ENCODE measurements around the gene RPL21.

The RPL21 gene

GRCh38 chr13:27229642-27230041 lies 21.7 kb upstream of the RPL21 start:
- no peak overlapping the region for H3K27ac Mint-ChIP-seq
- no peaks in the 10 kb centered on the region for H3K4me1 Mint-ChIP-seq (ENCODE audit: low read depth)
- no peaks in the 10 kb centered on the region for H3K36me3 Mint-ChIP-seq (ENCODE audit: low read depth)
- peaks cover 6% of the 10 kb centered on the region for H3K27me3 Mint-ChIP-seq (ENCODE audit: low read depth)
- DNase-seq (ENCODE audit: low spot score): no peak
- no peak overlapping the region for H3K4me3 Mint-ChIP-seq
- H3K9me3 Mint-ChIP-seq: peaks cover 3% of the 10 kb centered on the region

- Mint-ChIP-seq H3K9me3 (peaks cover 2% of the 10 kb centered on the region), H3K4me1 (ENCODE audit: low read depth) (no peaks in the 10 kb centered on the region), H3K27me3 (ENCODE audit: low read depth) (no peaks in the 10 kb centered on the region), H3K36me3 (ENCODE audit: low read depth) (no peaks in the 10 kb centered on the region), H3K4me3 (no peak overlapping the region), H3K27ac (no peak overlapping the region)
- DNase-seq (ENCODE audit: low spot score): no peak
Measured at GRCh38 chr13:27233964-27234363, 17.4 kb upstream of the RPL21 start.

- H3K9me3 Mint-ChIP-seq: no peaks in the 10 kb centered on the region
- H3K4me1 Mint-ChIP-seq (ENCODE audit: low read depth): no peaks in the 10 kb centered on the region
Measured at GRCh38 chr13:27236478-27236877, 14.9 kb upstream of the RPL21 start.

GRCh38 chr13:27242702-27243101 lies 8.7 kb upstream of the RPL21 start:
- Mint-ChIP-seq H3K4me3 (no peak overlapping the region), H3K27ac (no peak overlapping the region), H3K36me3 (ENCODE audit: low read depth) (peaks cover under 1% of the 10 kb centered on the region)

More at GRCh38 chr13:27236478-27236877, 14.9 kb upstream of the RPL21 start:
- no peak for DNase-seq (ENCODE audit: low spot score)
- Mint-ChIP-seq H3K36me3 (ENCODE audit: low read depth) (no peaks in the 10 kb centered on the region), H3K4me3 (no peak overlapping the region), H3K27me3 (ENCODE audit: low read depth) (no peaks in the 10 kb centered on the region), H3K27ac (no peak overlapping the region)

GRCh38 chr13:27245610-27246009 lies 5.7 kb upstream of the RPL21 start:
- DNase-seq (ENCODE audit: low spot score): no peak
- H3K4me3 Mint-ChIP-seq: no peak overlapping the region
- H3K27me3 Mint-ChIP-seq (ENCODE audit: low read depth): no peaks in the 10 kb centered on the region
- no peaks in the 10 kb centered on the region for H3K9me3 Mint-ChIP-seq
- H3K27ac Mint-ChIP-seq: no peak overlapping the region
- peaks cover 2% of the 10 kb centered on the region for H3K36me3 Mint-ChIP-seq (ENCODE audit: low read depth)
- peaks cover 14% of the 10 kb centered on the region for H3K4me1 Mint-ChIP-seq (ENCODE audit: low read depth)

More at GRCh38 chr13:27242702-27243101, 8.7 kb upstream of the RPL21 start:
- H3K9me3 Mint-ChIP-seq: no peaks in the 10 kb centered on the region
- H3K4me1 Mint-ChIP-seq (ENCODE audit: low read depth): peaks cover 3% of the 10 kb centered on the region
- no peak for DNase-seq (ENCODE audit: low spot score)
- H3K27me3 Mint-ChIP-seq (ENCODE audit: low read depth): no peaks in the 10 kb centered on the region

- H3K27ac Mint-ChIP-seq: peak overlapping the region; percentile 99
- H3K4me1 Mint-ChIP-seq (ENCODE audit: low read depth): peaks cover 37% of the 10 kb centered on the region
- H3K9me3 Mint-ChIP-seq: no peaks in the 10 kb centered on the region
Measured at GRCh38 chr13:27250833-27251165, 559 bp upstream of the RPL21 start.

GRCh38 chr13:27252467-27252866 lies 1.1 kb downstream of the RPL21 start:
- no peak for DNase-seq (ENCODE audit: low spot score)
- H3K4me3 Mint-ChIP-seq: peak overlapping the region; percentile 94
- H3K36me3 Mint-ChIP-seq (ENCODE audit: low read depth): peaks cover 48% of the 10 kb centered on the region
- H3K4me1 Mint-ChIP-seq (ENCODE audit: low read depth): peaks cover 38% of the 10 kb centered on the region
- H3K27ac Mint-ChIP-seq: peak overlapping the region; percentile 99
- no peaks in the 10 kb centered on the region for H3K27me3 Mint-ChIP-seq (ENCODE audit: low read depth)
- H3K9me3 Mint-ChIP-seq: no peaks in the 10 kb centered on the region

More at GRCh38 chr13:27250833-27251165, 559 bp upstream of the RPL21 start:
- no peak for DNase-seq (ENCODE audit: low spot score)
- Mint-ChIP-seq H3K27me3 (ENCODE audit: low read depth) (no peaks in the 10 kb centered on the region), H3K36me3 (ENCODE audit: low read depth) (peaks cover 40% of the 10 kb centered on the region), H3K4me3 (peak overlapping the region; percentile 94)

- H3K27me3 Mint-ChIP-seq (ENCODE audit: low read depth): no peaks in the 10 kb centered on the region
- H3K4me1 Mint-ChIP-seq (ENCODE audit: low read depth): peaks cover 39% of the 10 kb centered on the region
- no peaks in the 10 kb centered on the region for H3K9me3 Mint-ChIP-seq
- H3K36me3 Mint-ChIP-seq (ENCODE audit: low read depth): peaks cover 63% of the 10 kb centered on the region
- no peak overlapping the region for H3K27ac Mint-ChIP-seq
- DNase-seq (ENCODE audit: low spot score): no peak
- H3K4me3 Mint-ChIP-seq: no peak overlapping the region
Measured at GRCh38 chr13:27257233-27257568, 5.8 kb downstream of the RPL21 start.

GRCh38 chr13:27257648-27258253 lies 6.4 kb downstream of the RPL21 start:
- Mint-ChIP-seq H3K36me3 (ENCODE audit: low read depth) (peaks cover 60% of the 10 kb centered on the region), H3K4me3 (no peak overlapping the region), H3K9me3 (no peaks in the 10 kb centered on the region), H3K4me1 (ENCODE audit: low read depth) (peaks cover 38% of the 10 kb centered on the region), H3K27ac (no peak overlapping the region), H3K27me3 (ENCODE audit: low read depth) (no peaks in the 10 kb centered on the region)
- DNase-seq (ENCODE audit: low spot score): no peak

GRCh38 chr13:27258637-27259386 lies 7.5 kb downstream of the RPL21 start:
- Mint-ChIP-seq H3K27me3 (ENCODE audit: low read depth) (no peaks in the 10 kb centered on the region), H3K36me3 (ENCODE audit: low read depth) (peaks cover 52% of the 10 kb centered on the region), H3K9me3 (no peaks in the 10 kb centered on the region), H3K4me1 (ENCODE audit: low read depth) (peaks cover 27% of the 10 kb centered on the region), H3K4me3 (no peak overlapping the region), H3K27ac (no peak overlapping the region)
- no peak for DNase-seq (ENCODE audit: low spot score)

GRCh38 chr13:27259831-27260230 lies 8.5 kb downstream of the RPL21 start:
- no peaks in the 10 kb centered on the region for H3K9me3 Mint-ChIP-seq
- H3K36me3 Mint-ChIP-seq (ENCODE audit: low read depth): peaks cover 47% of the 10 kb centered on the region
- H3K27me3 Mint-ChIP-seq (ENCODE audit: low read depth): no peaks in the 10 kb centered on the region
- H3K4me1 Mint-ChIP-seq (ENCODE audit: low read depth): peaks cover 20% of the 10 kb centered on the region
- peak overlapping the region; percentile 70 for H3K27ac Mint-ChIP-seq
- no peak for DNase-seq (ENCODE audit: low spot score)
- no peak overlapping the region for H3K4me3 Mint-ChIP-seq

GRCh38 chr13:27261396-27261795 lies 10.0 kb downstream of the RPL21 start:
- Mint-ChIP-seq H3K9me3 (no peaks in the 10 kb centered on the region), H3K4me1 (ENCODE audit: low read depth) (peaks cover 17% of the 10 kb centered on the region), H3K36me3 (ENCODE audit: low read depth) (peaks cover 36% of the 10 kb centered on the region), H3K27ac (no peak overlapping the region), H3K4me3 (no peak overlapping the region), H3K27me3 (ENCODE audit: low read depth) (no peaks in the 10 kb centered on the region)
- no peak for DNase-seq (ENCODE audit: low spot score)

GRCh38 chr13:27263438-27263837 lies 12.1 kb downstream of the RPL21 start:
- Mint-ChIP-seq H3K9me3 (no peaks in the 10 kb centered on the region), H3K4me3 (no peak overlapping the region), H3K27me3 (ENCODE audit: low read depth) (no peaks in the 10 kb centered on the region), H3K27ac (no peak overlapping the region), H3K4me1 (ENCODE audit: low read depth) (peaks cover 15% of the 10 kb centered on the region), H3K36me3 (ENCODE audit: low read depth) (peaks cover 26% of the 10 kb centered on the region)
- no peak for DNase-seq (ENCODE audit: low spot score)

- Mint-ChIP-seq H3K27ac (no peak overlapping the region), H3K4me3 (no peak overlapping the region), H3K36me3 (ENCODE audit: low read depth) (peaks cover 19% of the 10 kb centered on the region), H3K27me3 (ENCODE audit: low read depth) (no peaks in the 10 kb centered on the region), H3K4me1 (ENCODE audit: low read depth) (peaks cover 15% of the 10 kb centered on the region), H3K9me3 (no peaks in the 10 kb centered on the region)
- no peak for DNase-seq (ENCODE audit: low spot score)
Measured at GRCh38 chr13:27264181-27264580, 12.8 kb downstream of the RPL21 start.

- no peaks in the 10 kb centered on the region for H3K27me3 Mint-ChIP-seq (ENCODE audit: low read depth)
- H3K36me3 Mint-ChIP-seq (ENCODE audit: low read depth): peaks cover 18% of the 10 kb centered on the region
- no peaks in the 10 kb centered on the region for H3K9me3 Mint-ChIP-seq
- H3K27ac Mint-ChIP-seq: no peak overlapping the region
- DNase-seq (ENCODE audit: low spot score): no peak
- H3K4me3 Mint-ChIP-seq: no peak overlapping the region
- H3K4me1 Mint-ChIP-seq (ENCODE audit: low read depth): peaks cover 12% of the 10 kb centered on the region
Measured at GRCh38 chr13:27264648-27265047, 13.3 kb downstream of the RPL21 start.

Data from T-helper 2 cell treated with Interferon-gamma antibody and Interleukin-4, amounts not matched to agents 5 μg/mL and 100 μg/mL, for 36 hours (primary cell).